ENCODE data around the gene PIAS1.

The PIAS1 gene

GRCh38 chr15:68113273-68113672 is 59.2 kb downstream of the PIAS1 start:
- DNase-seq (ENCODE audit: low read depth) = no peak
- no peak overlapping the region for H3K4me3 ChIP-seq (ENCODE audit: low read length)
- TF ChIP-seq, protein P1, sequence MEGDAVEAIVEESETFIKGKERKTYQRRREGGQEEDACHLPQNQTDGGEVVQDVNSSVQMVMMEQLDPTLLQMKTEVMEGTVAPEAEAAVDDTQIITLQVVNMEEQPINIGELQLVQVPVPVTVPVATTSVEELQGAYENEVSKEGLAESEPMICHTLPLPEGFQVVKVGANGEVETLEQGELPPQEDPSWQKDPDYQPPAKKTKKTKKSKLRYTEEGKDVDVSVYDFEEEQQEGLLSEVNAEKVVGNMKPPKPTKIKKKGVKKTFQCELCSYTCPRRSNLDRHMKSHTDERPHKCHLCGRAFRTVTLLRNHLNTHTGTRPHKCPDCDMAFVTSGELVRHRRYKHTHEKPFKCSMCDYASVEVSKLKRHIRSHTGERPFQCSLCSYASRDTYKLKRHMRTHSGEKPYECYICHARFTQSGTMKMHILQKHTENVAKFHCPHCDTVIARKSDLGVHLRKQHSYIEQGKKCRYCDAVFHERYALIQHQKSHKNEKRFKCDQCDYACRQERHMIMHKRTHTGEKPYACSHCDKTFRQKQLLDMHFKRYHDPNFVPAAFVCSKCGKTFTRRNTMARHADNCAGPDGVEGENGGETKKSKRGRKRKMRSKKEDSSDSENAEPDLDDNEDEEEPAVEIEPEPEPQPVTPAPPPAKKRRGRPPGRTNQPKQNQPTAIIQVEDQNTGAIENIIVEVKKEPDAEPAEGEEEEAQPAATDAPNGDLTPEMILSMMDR (conservative IDR thresholded peaks at IDR 0.05; ENCODE audit: low read depth, low read length) = no peak

GRCh38 chr15:68113751-68114150 is 59.6 kb downstream of the PIAS1 start:
- TF ChIP-seq, protein P1 (conservative IDR thresholded peaks at IDR 0.05; ENCODE audit: low read depth, low read length) = no peak
- DNase-seq (ENCODE audit: low read depth) = no peak
- no peak overlapping the region for H3K4me3 ChIP-seq (ENCODE audit: low read length)

DNA sequence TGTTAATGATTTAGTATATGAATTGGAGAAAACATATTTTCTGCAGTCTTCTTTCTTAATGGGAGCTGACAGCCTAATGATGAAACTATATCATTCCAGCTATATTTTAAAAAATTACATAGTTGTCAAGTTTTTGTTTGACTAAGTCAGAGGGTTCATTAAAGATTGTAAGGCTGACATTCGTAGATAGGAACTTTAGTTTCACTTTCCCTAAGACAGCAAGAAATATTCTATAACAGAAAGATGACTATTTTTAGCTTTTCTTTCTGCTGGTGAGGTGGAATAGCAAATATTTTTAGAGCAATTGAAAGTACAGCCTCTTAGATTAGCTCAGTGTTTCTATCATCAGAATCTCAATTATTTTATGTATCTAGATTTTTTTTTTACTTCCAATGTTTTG is 60.2 kb downstream of the PIAS1 start:
- peak overlapping the region; percentile 27 for H3K4me3 ChIP-seq (ENCODE audit: low read length)
- TF ChIP-seq, protein P1 (conservative IDR thresholded peaks at IDR 0.05; ENCODE audit: low read depth, low read length) = no peak
- no peak for DNase-seq (ENCODE audit: low read depth)

GRCh38 chr15:68114840-68115239 is 60.7 kb downstream of the PIAS1 start:
- no peak overlapping the region for H3K4me3 ChIP-seq (ENCODE audit: low read length)
- DNase-seq (ENCODE audit: low read depth) = no peak
- TF ChIP-seq, protein P1 (conservative IDR thresholded peaks at IDR 0.05; ENCODE audit: low read depth, low read length) = no peak

DNA sequence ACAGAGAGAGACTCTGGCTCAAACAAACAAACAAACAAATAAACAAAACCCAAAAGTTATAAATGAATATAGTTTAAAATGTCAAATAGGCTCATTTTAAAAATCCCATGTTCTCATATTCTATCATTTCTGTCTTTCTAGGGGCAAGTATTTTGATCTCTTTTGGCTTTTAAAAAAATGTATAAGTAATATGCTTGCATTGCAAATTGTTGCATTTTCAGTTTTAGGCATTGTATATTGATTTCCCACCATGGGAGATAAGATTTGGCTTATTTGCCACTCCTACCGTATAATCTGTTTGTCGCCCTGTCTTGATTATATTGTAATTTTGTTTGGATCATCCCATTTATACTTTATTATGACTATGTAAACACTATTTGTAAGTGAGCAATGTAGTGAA is 70.6 kb downstream of the PIAS1 start:
- no peak overlapping the region for H3K4me3 ChIP-seq (ENCODE audit: low read length)
- TF ChIP-seq, protein P1 (conservative IDR thresholded peaks at IDR 0.05; ENCODE audit: low read depth, low read length) = no peak

GRCh38 chr15:68126396-68126795 is 72.3 kb downstream of the PIAS1 start:
- no peak for DNase-seq (ENCODE audit: low read depth)
- TF ChIP-seq, protein P1 (conservative IDR thresholded peaks at IDR 0.05; ENCODE audit: low read depth, low read length) = no peak
- no peak overlapping the region for H3K4me3 ChIP-seq (ENCODE audit: low read length)

More for the DNA sequence above, 70.6 kb downstream of the PIAS1 start:
- DNase-seq (ENCODE audit: low read depth) = no peak

- no peak overlapping the region for H3K4me3 ChIP-seq (ENCODE audit: low read length)
- TF ChIP-seq, protein P1 (conservative IDR thresholded peaks at IDR 0.05; ENCODE audit: low read depth, low read length) = no peak
- DNase-seq (ENCODE audit: low read depth) = no peak
Measured at GRCh38 chr15:68129072-68129471, 75.0 kb downstream of the PIAS1 start.
